Measurements from ENCODE around the gene LRP10.
A peak's percentile ranks its signal among the peaks of the same experiment; 100 is the strongest.

- peak; percentile 17 to 35 (median 21); a peak in 3 of 4 replicates for TF ChIP-seq CTCF (IDR thresholded peaks at IDR 0.05; ENCODE audit: control extremely low read depth in 1 of 3, insufficient read depth in 1 of 3, low read depth in 1 of 3, low read length in 3 of 3)
- peak; percentile 33 for TF ChIP-seq TAF1 (IDR thresholded peaks at IDR 0.05; ENCODE audit: low read depth, low read length)
Observed at GRCh38 chr14:22886500-22887259, 15.1 kb downstream of the LRP10 start.
